ENCODE data around the gene CTIF. TPM values are rescaled to one million over a fixed set of nuclear protein-coding genes. Genes with fewer than 3 reads are reported as not detected.

Gene CTIF
- total and polyA plus RNA-seq, 2 experiments from 2014 or later, result 22.1 to 27.9 TPM

- TF ChIP-seq EZH2 (IDR thresholded peaks at IDR 0.05; ENCODE audit: borderline replicate concordance) (no peak), EZH2phosphoT487 (IDR thresholded peaks at IDR 0.05; ENCODE audit: low read depth, severe bottlenecking, unreplicated experiment) (no peak), CTCF (IDR thresholded peaks at IDR 0.05; ENCODE audit: poor library complexity) (no peak)
- no peaks in the 10 kb centered on the region for H4K20me1 ChIP-seq (ENCODE audit: insufficient read depth, poor library complexity, severe bottlenecking)
- H3K36me3 ChIP-seq (replicated peaks; ENCODE audit: insufficient read depth, low read depth), result no peaks in the 10 kb centered on the region
- no peaks in the 10 kb centered on the region for H3K9me2 ChIP-seq (replicated peaks; ENCODE audit: insufficient read depth)
- H3K79me2 ChIP-seq, result no peaks in the 10 kb centered on the region
- no peaks in the 10 kb centered on the region for H3K9me3 ChIP-seq (ENCODE audit: low read depth)
- no peak for DNase-seq (ENCODE audit: low spot score)
- no peaks in the 10 kb centered on the region for H3K27me3 ChIP-seq
- WGBS (ENCODE audit: low lambda C conversion rate, missing lambda C conversion rate), result 79% methylated on average over 20 of the region's 20 CpGs
- H3K4me1 ChIP-seq (ENCODE audit: insufficient read depth), result peaks cover 35% of the 10 kb centered on the region
- H3K27ac ChIP-seq, result peak overlapping the region; percentile 70
- H2AFZ ChIP-seq, result no peak overlapping the region
- no peak overlapping the region for H3K4me3 ChIP-seq
- H3K4me2 ChIP-seq, result no peak overlapping the region
Measured at GRCh38 chr18:48872234-48873145, 333.7 kb downstream of the CTIF start.

DNA sequence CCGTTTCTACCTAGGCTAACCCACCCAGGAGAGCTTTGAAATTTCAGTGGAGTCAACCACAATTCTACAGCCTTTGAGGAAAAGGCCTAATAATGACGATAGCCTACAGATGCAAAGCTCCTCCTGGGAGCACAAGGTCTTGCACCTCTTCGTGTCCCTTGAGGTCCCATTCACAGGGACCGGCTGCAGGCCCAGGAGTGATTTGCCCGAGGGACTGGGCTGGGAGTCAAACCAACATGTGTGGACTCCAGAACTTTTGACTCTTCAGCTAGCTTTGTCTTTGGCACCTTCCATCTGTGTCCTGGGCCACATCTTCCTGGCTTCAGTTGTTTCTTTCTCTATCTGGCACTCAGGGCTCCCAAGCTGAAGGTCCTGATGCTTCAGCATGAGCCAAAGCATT lies 335.4 kb downstream of the CTIF start:
- H4K20me1 ChIP-seq (ENCODE audit: insufficient read depth, poor library complexity, severe bottlenecking), result no peaks in the 10 kb centered on the region
- peaks cover 38% of the 10 kb centered on the region for H3K4me1 ChIP-seq (ENCODE audit: insufficient read depth)
- no peaks in the 10 kb centered on the region for H3K36me3 ChIP-seq (replicated peaks; ENCODE audit: insufficient read depth, low read depth)
- H3K79me2 ChIP-seq, result no peaks in the 10 kb centered on the region
- 93% methylated on average over 5 of the region's 5 CpGs for WGBS (ENCODE audit: low lambda C conversion rate, missing lambda C conversion rate)
- TF ChIP-seq EZH2phosphoT487 (IDR thresholded peaks at IDR 0.05; ENCODE audit: low read depth, severe bottlenecking, unreplicated experiment) (no peak), CTCF (IDR thresholded peaks at IDR 0.05; ENCODE audit: poor library complexity) (no peak), EZH2 (IDR thresholded peaks at IDR 0.05; ENCODE audit: borderline replicate concordance) (no peak)
- peak overlapping the region; percentile 70 for H3K27ac ChIP-seq
- H3K9me2 ChIP-seq (replicated peaks; ENCODE audit: insufficient read depth), result no peaks in the 10 kb centered on the region
- H3K9me3 ChIP-seq (ENCODE audit: low read depth), result no peaks in the 10 kb centered on the region
- no peaks in the 10 kb centered on the region for H3K27me3 ChIP-seq
- H3K4me3 ChIP-seq, result no peak overlapping the region
- no peak for DNase-seq (ENCODE audit: low spot score)
- no peak overlapping the region for H3K4me2 ChIP-seq
- H2AFZ ChIP-seq, result no peak overlapping the region

DNA sequence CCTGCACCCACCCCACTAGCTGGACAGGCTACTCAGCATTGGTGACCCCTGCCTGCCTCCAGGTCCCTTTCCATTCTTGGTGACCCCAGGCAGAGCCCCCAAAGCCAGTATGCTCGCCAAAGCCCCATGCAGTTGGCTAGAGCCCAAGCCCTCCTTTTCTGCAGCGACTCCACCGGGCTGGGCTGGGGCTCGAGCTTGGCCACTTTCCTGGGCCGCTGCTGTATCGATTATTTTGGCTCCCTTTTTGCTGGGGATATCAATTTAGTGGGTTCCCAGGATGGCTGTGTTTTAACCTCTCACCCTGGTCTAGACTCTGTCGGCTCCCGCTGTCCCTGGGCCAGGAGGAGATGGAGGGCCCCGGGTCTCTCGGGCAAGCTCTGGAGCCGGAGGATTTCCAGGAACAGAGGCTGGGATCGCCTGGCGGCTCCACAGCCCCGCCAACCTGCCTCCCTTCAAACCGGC lies 335.9 kb downstream of the CTIF start:
- TF ChIP-seq EZH2 (IDR thresholded peaks at IDR 0.05; ENCODE audit: borderline replicate concordance) (no peak), CTCF (IDR thresholded peaks at IDR 0.05; ENCODE audit: poor library complexity) (no peak), EZH2phosphoT487 (IDR thresholded peaks at IDR 0.05; ENCODE audit: low read depth, severe bottlenecking, unreplicated experiment) (no peak)
- Histone ChIP-seq H3K9me2 (replicated peaks; ENCODE audit: insufficient read depth) (no peaks in the 10 kb centered on the region), H3K4me2 (no peak overlapping the region), H3K9me3 (ENCODE audit: low read depth) (no peaks in the 10 kb centered on the region), H3K36me3 (replicated peaks; ENCODE audit: insufficient read depth, low read depth) (no peaks in the 10 kb centered on the region), H3K4me3 (no peak overlapping the region), H3K27ac (no peak overlapping the region), H4K20me1 (ENCODE audit: insufficient read depth, poor library complexity, severe bottlenecking) (no peaks in the 10 kb centered on the region), H3K4me1 (ENCODE audit: insufficient read depth) (peaks cover 36% of the 10 kb centered on the region), H2AFZ (no peak overlapping the region), H3K79me2 (no peaks in the 10 kb centered on the region), H3K27me3 (no peaks in the 10 kb centered on the region)
- 83% methylated on average over 15 of the region's 15 CpGs for WGBS (ENCODE audit: low lambda C conversion rate, missing lambda C conversion rate)
- no peak for DNase-seq (ENCODE audit: low spot score)

Measured in hepatocyte (in vitro differentiated cells).